HEK293T (cell line): ENCODE data around the gene SFTPA1.

Experiments used
- BHLHE40 ChIP-seq: fragments of 450-650 bp; IDR thresholded peaks from 2 replicates; pipeline ENCODE4 v1.6.1; 2016; ENCODE audit warnings: mild to moderate bottlenecking, moderate library complexity, borderline replicate concordance
- FOXM1 ChIP-seq: fragments of 450-650 bp; IDR thresholded peaks from 2 replicates; pipeline ENCODE4 v1.6.1; 2017; ENCODE audit warnings: mild to moderate bottlenecking, borderline replicate concordance
- HDGF ChIP-seq: fragments of 450-650 bp; IDR thresholded peaks from 2 replicates; pipeline ENCODE4 v1.6.1; 2017; ENCODE audit warnings: antibody characterized with exemption, borderline replicate concordance
- SUZ12 ChIP-seq: fragments of 450-650 bp; IDR thresholded peaks from 2 replicates; pipeline ENCODE4 v1.6.1; 2016; ENCODE audit warnings: mild to moderate bottlenecking
- ZNF384 ChIP-seq: fragments of 450-650 bp; IDR thresholded peaks from 2 replicates; pipeline ENCODE4 v1.6.1; 2016
- TF ChIP-seq, protein P1 (sequence below): fragments of 450-650 bp; IDR thresholded peaks from 2 replicates; pipeline ENCODE4 v1.6.1; 2016

DNA sequence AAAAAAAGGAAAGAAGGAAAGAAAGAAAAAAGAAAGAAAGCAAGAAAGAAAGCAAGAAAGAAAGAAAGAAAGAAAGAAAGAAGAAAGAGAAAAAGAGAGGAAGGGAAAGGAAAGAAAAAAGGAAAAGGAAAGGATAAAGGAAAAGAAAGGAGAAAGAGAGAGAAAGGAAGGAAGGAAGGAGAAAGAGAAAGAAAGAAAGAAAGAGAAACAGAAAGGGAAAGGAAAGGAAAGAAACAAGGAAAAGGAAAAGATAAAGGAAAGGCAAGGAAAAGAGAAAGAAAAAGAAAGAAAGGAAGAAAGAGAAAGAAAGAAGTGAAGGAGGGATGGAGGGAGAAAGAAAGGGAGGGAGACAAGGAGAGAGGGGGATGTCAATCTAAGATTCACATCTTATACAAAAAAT lies 29.7 kb upstream of the SFTPA1 start:
- TF ChIP-seq HDGF, result no peak
- no peak for TF ChIP-seq ZNF384
- TF ChIP-seq SUZ12, result no peak
- no peak for TF ChIP-seq BHLHE40
- TF ChIP-seq FOXM1, result no peak
- TF ChIP-seq, protein P1, sequence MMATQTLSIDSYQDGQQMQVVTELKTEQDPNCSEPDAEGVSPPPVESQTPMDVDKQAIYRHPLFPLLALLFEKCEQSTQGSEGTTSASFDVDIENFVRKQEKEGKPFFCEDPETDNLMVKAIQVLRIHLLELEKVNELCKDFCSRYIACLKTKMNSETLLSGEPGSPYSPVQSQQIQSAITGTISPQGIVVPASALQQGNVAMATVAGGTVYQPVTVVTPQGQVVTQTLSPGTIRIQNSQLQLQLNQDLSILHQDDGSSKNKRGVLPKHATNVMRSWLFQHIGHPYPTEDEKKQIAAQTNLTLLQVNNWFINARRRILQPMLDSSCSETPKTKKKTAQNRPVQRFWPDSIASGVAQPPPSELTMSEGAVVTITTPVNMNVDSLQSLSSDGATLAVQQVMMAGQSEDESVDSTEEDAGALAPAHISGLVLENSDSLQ, result no peak
